HEK293 (cell line): ENCODE measurements around the gene RRP15.

Experiments
- CTCF ChIA-PET: fragments of 350-600 bp; formaldehyde crosslinking; extraction: SDS; loops from one replicate; lab custom pipeline; 2021; ENCODE audit warnings: antibody characterized with exemption; lab: Yijun Ruan, JAX
- POLR2A ChIA-PET: fragments of 300-600 bp; formaldehyde crosslinking; extraction: SDS; loops from one replicate; lab custom pipeline; 2020; ENCODE audit warnings: antibody characterized with exemption, inconsistent platforms; lab: Yijun Ruan, JAX
- H3K27ac ChIP-seq: fragments of 200-500 bp; sonication (Bioruptor generic); 2 replicates; pipeline ENCODE4 v1.5.1; 2014; ENCODE audit warnings: low read depth, low read length, control low read depth, inconsistent platforms; ENCODE audit errors: extremely low read depth
- H3K36me3 ChIP-seq, 2 experiments: fragments of 200-500 bp in 1 of 2; sonication (Bioruptor generic) in 1 of 2; 1 replicate in 1 of 2; 2 replicates in 1 of 2; pipeline ENCODE4 v1.5.1; 2014 to 2017; ENCODE audit warnings: inconsistent platforms in 2 of 2, low read length in 2 of 2; ENCODE audit not compliant: control insufficient read depth in 2 of 2, insufficient read depth in 1 of 2
- H3K4me1 ChIP-seq: fragments of 200-500 bp; sonication (Bioruptor generic); 2 replicates; pipeline ENCODE4 v1.5.1; 2014; ENCODE audit warnings: mild to moderate bottlenecking, low read length, inconsistent platforms; ENCODE audit not compliant: control insufficient read depth, insufficient read depth
- H3K4me3 ChIP-seq: 2 replicates; pipeline ENCODE4 v1.5.1; 2011; ENCODE audit warnings: low read depth, mild to moderate bottlenecking, control low read depth, low read length, moderate library complexity
- H3K9me3 ChIP-seq: fragments of 200-500 bp; sonication (Bioruptor generic); 2 replicates; pipeline ENCODE4 v1.5.1; 2014; ENCODE audit warnings: low read depth, low read length, inconsistent platforms; ENCODE audit not compliant: control insufficient read depth, insufficient read depth
- GLI2 ChIP-seq: fragments of 450-650 bp; formaldehyde crosslinking; IDR thresholded peaks from 2 replicates; pipeline ENCODE4; 2017; ENCODE audit warnings: missing biosample characterization, missing genetic modification characterization, low read depth, borderline replicate concordance
- GLIS1 ChIP-seq: fragments of 450-650 bp; formaldehyde crosslinking; IDR thresholded peaks from 2 replicates; pipeline ENCODE4 v1.5.1; 2016; ENCODE audit warnings: missing biosample characterization, missing genetic modification characterization
- PRDM2 ChIP-seq: fragments of 450-650 bp; formaldehyde crosslinking; IDR thresholded peaks from 2 replicates; pipeline ENCODE4 v1.5.1; 2016; ENCODE audit warnings: missing biosample characterization, missing genetic modification characterization, borderline replicate concordance
- SCRT1 ChIP-seq: fragments of 450-650 bp; formaldehyde crosslinking; IDR thresholded peaks from 2 replicates; pipeline ENCODE4 v1.5.1; 2016; ENCODE audit warnings: missing biosample characterization, missing genetic modification characterization, borderline replicate concordance
- SP2 ChIP-seq: fragments of 450-650 bp; formaldehyde crosslinking; IDR thresholded peaks from 2 replicates; pipeline ENCODE4 v1.5.1; 2016; ENCODE audit warnings: missing biosample characterization, missing genetic modification characterization
- ZNF394 ChIP-seq: fragments of 450-650 bp; formaldehyde crosslinking; IDR thresholded peaks from 2 replicates; pipeline ENCODE4 v1.5.1; 2016; ENCODE audit warnings: missing biosample characterization, missing genetic modification characterization, mild to moderate bottlenecking, moderate library complexity, borderline replicate concordance
- ZNF529 ChIP-seq: fragments of 450-650 bp; formaldehyde crosslinking; IDR thresholded peaks from 2 replicates; pipeline ENCODE4 v1.5.1; 2017; ENCODE audit warnings: missing genetic modification characterization, missing biosample characterization; ENCODE audit not compliant: insufficient replicate concordance
- ZNF629 ChIP-seq: fragments of 450-650 bp; formaldehyde crosslinking; IDR thresholded peaks from 2 replicates; pipeline ENCODE4 v1.5.1; 2017; ENCODE audit warnings: missing biosample characterization, missing genetic modification characterization
- ZSCAN18 ChIP-seq: fragments of 450-650 bp; formaldehyde crosslinking; IDR thresholded peaks from 2 replicates; pipeline ENCODE4 v1.5.1; 2016; ENCODE audit warnings: missing biosample characterization, missing genetic modification characterization
- TF ChIP-seq, protein P1 (sequence below): IDR thresholded peaks from 2 replicates; pipeline ENCODE4 v1.6.1; 2011; ENCODE audit warnings: mild to moderate bottlenecking, low read depth, low read length, borderline replicate concordance
- TF ChIP-seq, protein P2 (sequence below): fragments of 450-650 bp; formaldehyde crosslinking; IDR thresholded peaks from 2 replicates; pipeline ENCODE4 v1.5.1; 2016; ENCODE audit warnings: missing biosample characterization, missing genetic modification characterization

RRP15 gene

DNA sequence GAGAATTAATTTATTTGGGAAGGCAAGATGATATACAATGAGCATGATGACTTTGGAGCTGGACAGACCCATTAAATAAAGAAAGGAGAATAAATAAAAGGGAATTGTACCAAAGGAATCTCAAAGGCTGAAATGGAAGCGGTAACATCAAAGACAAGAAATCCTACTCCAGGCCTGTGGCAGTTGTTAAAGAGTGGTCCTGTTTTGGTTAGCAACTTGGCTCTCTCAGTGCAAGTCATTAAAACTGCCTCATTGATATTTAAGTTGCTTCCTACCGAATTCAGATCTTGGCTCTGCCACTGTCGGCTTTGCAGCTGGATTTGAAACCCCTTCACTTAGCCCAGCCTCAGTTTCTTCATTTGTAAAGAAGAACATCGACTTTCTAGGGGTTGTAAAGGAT, 70.2 kb downstream of the RRP15 start (continued):
- TF ChIP-seq SCRT1 (tag by site-specific recombination): no peak
- TF ChIP-seq, protein P1, sequence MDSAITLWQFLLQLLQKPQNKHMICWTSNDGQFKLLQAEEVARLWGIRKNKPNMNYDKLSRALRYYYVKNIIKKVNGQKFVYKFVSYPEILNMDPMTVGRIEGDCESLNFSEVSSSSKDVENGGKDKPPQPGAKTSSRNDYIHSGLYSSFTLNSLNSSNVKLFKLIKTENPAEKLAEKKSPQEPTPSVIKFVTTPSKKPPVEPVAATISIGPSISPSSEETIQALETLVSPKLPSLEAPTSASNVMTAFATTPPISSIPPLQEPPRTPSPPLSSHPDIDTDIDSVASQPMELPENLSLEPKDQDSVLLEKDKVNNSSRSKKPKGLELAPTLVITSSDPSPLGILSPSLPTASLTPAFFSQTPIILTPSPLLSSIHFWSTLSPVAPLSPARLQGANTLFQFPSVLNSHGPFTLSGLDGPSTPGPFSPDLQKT: no peak
- TF ChIP-seq SP2 (tag by site-specific recombination): no peak

- Histone ChIP-seq H3K9me3 (no peaks in the 10 kb centered on the region), H3K27ac (no peak overlapping the region), H3K4me3 (no peak overlapping the region), H3K36me3 (no peaks in the 10 kb centered on the region), H3K4me1 (no peaks in the 10 kb centered on the region)
- ChIA-PET POLR2A (no interaction called here), CTCF (interaction anchor here (0.6 kb wide), 1 partner anchor 25 kb away, joined by 3 read pairs; no protein-coding TSS in a partner anchor)
- TF ChIP-seq GLI2 (tag by site-specific recombination): no peak
- TF ChIP-seq ZSCAN18: no peak
- TF ChIP-seq ZNF529 (tag by site-specific recombination): no peak
- TF ChIP-seq, protein P2, sequence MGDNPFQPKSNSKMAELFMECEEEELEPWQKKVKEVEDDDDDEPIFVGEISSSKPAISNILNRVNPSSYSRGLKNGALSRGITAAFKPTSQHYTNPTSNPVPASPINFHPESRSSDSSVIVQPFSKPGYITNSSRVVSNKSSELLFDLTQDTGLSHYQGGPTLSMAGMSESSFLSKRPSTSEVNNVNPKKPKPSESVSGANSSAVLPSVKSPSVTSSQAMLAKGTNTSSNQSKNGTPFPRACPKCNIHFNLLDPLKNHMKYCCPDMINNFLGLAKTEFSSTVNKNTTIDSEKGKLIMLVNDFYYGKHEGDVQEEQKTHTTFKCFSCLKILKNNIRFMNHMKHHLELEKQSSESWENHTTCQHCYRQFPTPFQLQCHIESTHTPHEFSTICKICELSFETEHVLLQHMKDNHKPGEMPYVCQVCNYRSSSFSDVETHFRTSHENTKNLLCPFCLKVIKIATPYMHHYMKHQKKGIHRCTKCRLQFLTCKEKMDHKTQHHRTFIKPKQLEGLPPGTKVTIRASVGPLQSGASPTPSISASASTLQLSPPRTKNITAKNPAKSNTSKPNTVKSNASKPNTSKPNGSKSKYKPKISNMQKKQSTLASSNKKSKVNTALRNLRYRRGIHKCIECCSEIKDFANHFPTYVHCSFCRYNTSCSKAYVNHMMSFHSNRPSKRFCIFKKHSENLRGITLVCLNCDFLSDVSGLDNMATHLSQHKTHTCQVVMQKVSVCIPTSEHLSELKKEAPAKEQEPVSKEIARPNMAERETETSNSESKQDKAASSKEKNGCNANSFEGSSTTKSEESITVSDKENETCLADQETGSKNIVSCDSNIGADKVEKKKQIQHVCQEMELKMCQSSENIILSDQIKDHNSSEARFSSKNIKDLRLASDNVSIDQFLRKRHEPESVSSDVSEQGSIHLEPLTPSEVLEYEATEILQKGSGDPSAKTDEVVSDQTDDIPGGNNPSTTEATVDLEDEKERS (tag by site-specific recombination): no peak
- TF ChIP-seq ZNF394 (tag by site-specific recombination): no peak
- no peak for TF ChIP-seq ZNF629 (tag by site-specific recombination)
- no peak for TF ChIP-seq PRDM2 (tag by site-specific recombination)
- TF ChIP-seq GLIS1: no peak
Measured at GRCh38 chr1:218357211-218357892, 72.3 kb downstream of the RRP15 start.
